GM12878 (cell line): ENCODE data around the gene TMEM114. TPM values are rescaled to one million over a fixed set of nuclear protein-coding genes. Genes with fewer than 3 reads are reported as not detected.

ENCODE experiments used
- ATAC-seq: fragments of 200-7000 bp; cut with Tn5 transposase; 3 replicates; pipeline ENCODE4 v1.9.1; 2020; ENCODE audit warnings: mild to moderate bottlenecking, moderate library complexity
- BruUV-seq: library from RNA; stranded (reverse); fragments of 400-500 nt; replicated peaks from 2 replicates; lab custom pipeline; 2021; lab: Mats Ljungman, UMichigan
- CTCF ChIA-PET: fragments of 300-600 bp; sonication (Branson Sonifier 250); formaldehyde crosslinking; extraction: SDS; loops from one replicate; lab custom pipeline; 2021; ENCODE audit warnings: inconsistent platforms; lab: Yijun Ruan, JAX
- POLR2A ChIA-PET: fragments of 350-600 bp; formaldehyde crosslinking; extraction: SDS; loops from one replicate; lab custom pipeline; 2021; ENCODE audit warnings: inconsistent platforms; lab: Charles Lee
- RAD21 ChIA-PET: fragments of 300-600 bp; sonication (Branson Sonifier 250); formaldehyde crosslinking; loops from one replicate; lab custom pipeline; 2023; ENCODE audit warnings: antibody characterized with exemption; ENCODE audit not compliant: unreplicated experiment; lab: Charles Lee
- SMC1A ChIA-PET: fragments of 300-600 bp; sonication (Branson Sonifier 250); formaldehyde crosslinking; loops from one replicate; lab custom pipeline; 2023; ENCODE audit not compliant: unreplicated experiment, uncharacterized antibody; lab: Charles Lee
- DNase-seq: peaks from one replicate; pipeline ENCODE4 v3.0.0-alpha.2; 2011; ENCODE audit warnings: low read depth, low spot score
- FAIRE-seq: peaks from 3 replicates; lab custom pipeline; 2011; peaks lifted over from hg19 to GRCh38; lab: Jason Lieb, UNC
- H2AFZ ChIP-seq: 2 replicates; pipeline ENCODE4 v1.6.0; 2011; ENCODE audit warnings: low read depth, low read length, control low read depth; ENCODE audit not compliant: control insufficient read depth
- H3K27ac ChIP-seq: 2 replicates; pipeline ENCODE4 v1.5.1; 2011; ENCODE audit warnings: control low read depth; ENCODE audit not compliant: control insufficient read depth, insufficient read depth
- H3K27me3 ChIP-seq, 2 experiments: replicated peaks in 1 of 2; 2 replicates each; pipeline versions ENCODE4 v1.6.0 to v1.6.1; 2011; ENCODE audit warnings: low read length in 1 of 2; ENCODE audit not compliant: control insufficient read depth in 2 of 2, insufficient read depth in 2 of 2
- H3K36me3 ChIP-seq, 2 experiments: 2 replicates each; pipeline ENCODE4 v1.5.1; 2011; ENCODE audit warnings: low read length in 1 of 2; ENCODE audit not compliant: control insufficient read depth in 2 of 2, insufficient read depth in 2 of 2
- H3K4me1 ChIP-seq: 2 replicates; pipeline ENCODE4 v1.6.1; 2011; ENCODE audit warnings: mild to moderate bottlenecking, low read length, moderate library complexity, mixed read lengths; ENCODE audit not compliant: control insufficient read depth, insufficient read depth
- H3K4me2 ChIP-seq: 2 replicates; pipeline ENCODE4 v1.6.0; 2011; ENCODE audit warnings: control low read depth; ENCODE audit not compliant: control insufficient read depth, insufficient read depth
- H3K4me3 ChIP-seq: fragments of 200-600 bp; sonication (generic); 2 replicates; pipeline ENCODE4 v1.5.1; 2016
- H3K79me2 ChIP-seq: 2 replicates; pipeline ENCODE4 v1.6.0; 2011; ENCODE audit warnings: low read length; ENCODE audit not compliant: control insufficient read depth, insufficient read depth
- H3K9ac ChIP-seq: 2 replicates; pipeline ENCODE4 v1.8.0; 2011; ENCODE audit warnings: low read length, control low read depth, mixed read lengths; ENCODE audit not compliant: control insufficient read depth, insufficient read depth
- H3K9me3 ChIP-seq: replicated peaks from 3 replicates; pipeline ENCODE4 v1.5.1; 2011; ENCODE audit warnings: mild to moderate bottlenecking, low read length; ENCODE audit not compliant: control insufficient read depth, insufficient read depth
- H4K20me1 ChIP-seq: 2 replicates; pipeline ENCODE4 v1.6.0; 2011; ENCODE audit not compliant: control insufficient read depth, insufficient read depth
- EP300 ChIP-seq, 2 experiments: fragments of 150-350 bp in 1 of 2; IDR thresholded peaks; 2 replicates each; pipeline ENCODE4 v1.6.1; 2011 to 2012; ENCODE audit warnings: low read depth in 2 of 2, low read length in 2 of 2, borderline replicate concordance in 1 of 2, improper control_type of control experiment in 1 of 2, inconsistent platforms in 1 of 2; ENCODE audit not compliant: control insufficient read depth in 1 of 2
- ESRRA ChIP-seq: IDR thresholded peaks from 2 replicates; pipeline ENCODE4 v1.6.1; 2012; ENCODE audit warnings: mild to moderate bottlenecking, low read length, improper control_type of control experiment
- FOS ChIP-seq: IDR thresholded peaks from 3 replicates; pipeline ENCODE4 v1.6.1; 2011; ENCODE audit warnings: borderline replicate concordance; ENCODE audit not compliant: insufficient read length; ENCODE audit errors: extremely low read depth
- GABPA ChIP-seq: IDR thresholded peaks from 2 replicates; pipeline ENCODE4 v1.6.1; 2014; ENCODE audit warnings: antibody characterized with exemption, low read depth, mild to moderate bottlenecking, inconsistent platforms
- HCFC1 ChIP-seq: fragments of 150-350 bp; IDR thresholded peaks from 2 replicates; pipeline ENCODE4 v1.6.1; 2014; ENCODE audit warnings: low read length
- KAT2A ChIP-seq: conservative IDR thresholded peaks from 2 replicates; pipeline ENCODE4 v1.6.1; 2011; ENCODE audit warnings: low read depth, low read length; ENCODE audit not compliant: control insufficient read depth
- MYC ChIP-seq: IDR thresholded peaks from 2 replicates; pipeline ENCODE4 v1.6.1; 2011; ENCODE audit warnings: mild to moderate bottlenecking, low read length, moderate library complexity, inconsistent platforms; ENCODE audit not compliant: insufficient read depth, insufficient replicate concordance, insufficient read length, severe bottlenecking
- WGBS: methylation state at CpG from one replicate; pipeline ENCODE4 v1.1.6; 2016; ENCODE audit warnings: low lambda C conversion rate; ENCODE audit not compliant: insufficient replicate concordance, insufficient coverage; ENCODE audit errors: missing lambda C conversion rate; 5-methylcytosine and 5-hydroxymethylcytosine counted together
- in situ Hi-C: fragments of 300-500 bp; cut with MboI; formaldehyde crosslinking; loops from 9 replicates; pipeline ENCODE4 v1.14.3; 2018; ENCODE audit warnings: mixed read lengths
- intact Hi-C: fragments of 100-400 bp; cut with micrococcal nuclease; formaldehyde crosslinking; loops from one replicate; pipeline ENCODE4 v1.14.2; 2022; ENCODE audit not compliant: unreplicated experiment
- polyA plus RNA-seq, 11 experiments: library from polyadenylated mRNA; depleted of rRNA in 4 of 11; unstranded in 6 of 11; stranded (reverse) in 5 of 11; fragments of >200 nt; fragmentation: Nextera tagmentation in 4 of 11; fragmentation: Illumina TruSeq in 1 of 11; extraction: Ambion mirVana in 4 of 11; extraction: Trizol in 1 of 11; gene quantifications; 1 replicate in 1 of 11; 2 replicates in 10 of 11; pipeline versions ENCODE4 v1.2.1 to v1.2.3, GENCODE V29; 2011 to 2016; ENCODE audit warnings: inconsistent platforms in 2 of 11, missing spikeins in 2 of 11, low read depth in 1 of 11
- total RNA-seq, 4 experiments: library from RNA; depleted of rRNA in 3 of 4; stranded (reverse); fragments of >200 nt in 3 of 4; fragmentation: Illumina TruSeq in 1 of 4; extraction: Trizol in 1 of 4; gene quantifications; 2 replicates each; pipeline versions ENCODE4 v1.2.1 to v1.2.3, GENCODE V29; 2013 to 2021

TMEM114 gene
- total and polyA plus RNA-seq, 10 of the 15 experiments (the other 5 are each of a cell fraction or from before 2014, with no cell fraction given): not detected

DNA sequence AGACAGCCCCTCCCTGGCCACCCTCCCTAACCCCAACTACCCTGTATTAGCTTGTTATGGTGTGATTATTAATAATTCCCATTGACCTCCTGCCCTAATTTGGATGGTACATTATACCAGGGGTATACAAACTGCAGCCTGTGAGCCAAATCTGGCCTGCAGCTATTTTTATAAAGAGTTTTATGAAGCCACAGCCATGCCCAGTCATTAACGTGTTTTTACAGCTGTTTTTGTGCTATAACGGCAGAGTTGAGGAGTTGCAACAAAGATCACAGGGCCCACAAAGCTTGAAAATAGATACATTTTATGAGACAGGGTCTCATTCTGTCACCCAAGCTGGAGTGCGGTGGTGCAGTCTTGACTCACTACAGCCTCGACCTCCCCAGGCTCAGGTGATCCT is 37.1 kb upstream of the TMEM114 start (continued):
- TF ChIP-seq ESRRA (no peak), KAT2A (no peak), HCFC1 (no peak)

GRCh38 chr16:8626946-8627345 is 36.6 kb upstream of the TMEM114 start:
- DNase-seq: no peak
- Histone ChIP-seq H3K27ac (no peak overlapping the region), H3K9me3 (no peaks in the 10 kb centered on the region), H4K20me1 (no peaks in the 10 kb centered on the region), H3K4me1 (no peaks in the 10 kb centered on the region), H2AFZ (no peak overlapping the region), H3K79me2 (peaks cover 17% of the 10 kb centered on the region), H3K4me3 (no peak overlapping the region), H3K9ac (no peak overlapping the region), H3K36me3 (peaks cover 8 to 22% of the 10 kb centered on the region in 2 experiments), H3K27me3 (no peaks in the 10 kb centered on the region), H3K4me2 (no peak overlapping the region)
- ChIA-PET POLR2A (no interaction called here), CTCF (no interaction called here), RAD21 (no interaction called here), SMC1A (no interaction called here)
- TF ChIP-seq EP300 (IDR thresholded peaks at IDR 0.05; ENCODE audit: borderline replicate concordance in 1 of 2, control insufficient read depth in 1 of 2, low read depth in 2 of 2, low read length in 2 of 2) (no peak), FOS (no peak), GABPA (no peak), MYC (no peak)
- no peak for ATAC-seq
- WGBS: 94% methylated on average over 8 of the region's 8 CpGs
- FAIRE-seq: no peak
- intact Hi-C loops (no loop called here), in situ Hi-C loops (no loop called here)
- no TSS peak for BruUV-seq
